ENCODE data around the gene PERM1. TPM values are rescaled to one million over a fixed set of nuclear protein-coding genes. Genes with fewer than 3 reads are reported as not detected.

The PERM1 gene
- total and polyA plus RNA-seq, 9 of the 15 experiments (the other 6 are each of a cell fraction or from before 2014, with no cell fraction given), result not detected

DNA sequence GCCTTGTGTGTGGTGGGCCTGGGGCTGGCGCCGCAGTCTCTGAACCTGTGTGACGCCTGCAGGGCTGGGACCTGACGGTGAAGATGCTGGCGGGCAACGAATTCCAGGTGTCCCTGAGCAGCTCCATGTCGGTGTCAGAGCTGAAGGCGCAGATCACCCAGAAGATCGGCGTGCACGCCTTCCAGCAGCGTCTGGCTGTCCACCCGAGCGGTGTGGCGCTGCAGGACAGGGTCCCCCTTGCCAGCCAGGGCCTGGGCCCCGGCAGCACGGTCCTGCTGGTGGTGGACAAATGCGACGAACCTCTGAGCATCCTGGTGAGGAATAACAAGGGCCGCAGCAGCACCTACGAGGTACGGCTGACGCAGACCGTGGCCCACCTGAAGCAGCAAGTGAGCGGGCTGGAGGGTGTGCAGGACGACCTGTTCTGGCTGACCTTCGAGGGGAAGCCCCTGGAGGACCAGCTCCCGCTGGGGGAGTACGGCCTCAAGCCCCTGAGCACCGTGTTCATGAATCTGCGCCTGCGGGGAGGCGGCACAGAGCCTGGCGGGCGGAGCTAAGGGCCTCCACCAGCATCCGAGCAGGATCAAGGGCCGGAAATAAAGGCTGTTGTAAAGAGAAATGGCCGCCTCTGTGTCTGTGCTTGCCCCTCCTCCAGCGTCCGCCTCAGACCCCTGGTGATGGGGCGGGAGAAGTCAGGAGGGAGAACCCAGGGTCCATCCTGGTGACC lies 32.2 kb upstream of the PERM1 start (continued):
- TF ChIP-seq HMGN3 (IDR thresholded peaks at IDR 0.05; ENCODE audit: borderline replicate concordance, extremely low read depth, insufficient read length, low read depth, low read length), result peak; percentile 21
- TF ChIP-seq, protein P1, sequence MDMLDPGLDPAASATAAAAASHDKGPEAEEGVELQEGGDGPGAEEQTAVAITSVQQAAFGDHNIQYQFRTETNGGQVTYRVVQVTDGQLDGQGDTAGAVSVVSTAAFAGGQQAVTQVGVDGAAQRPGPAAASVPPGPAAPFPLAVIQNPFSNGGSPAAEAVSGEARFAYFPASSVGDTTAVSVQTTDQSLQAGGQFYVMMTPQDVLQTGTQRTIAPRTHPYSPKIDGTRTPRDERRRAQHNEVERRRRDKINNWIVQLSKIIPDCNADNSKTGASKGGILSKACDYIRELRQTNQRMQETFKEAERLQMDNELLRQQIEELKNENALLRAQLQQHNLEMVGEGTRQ (CRISPR knock-in tag; IDR thresholded peaks at IDR 0.05), result 0 out of 2 replicates have a peak, but pooled peaks have one; percentile 1
- no peak for TF ChIP-seq ZNF695 (CRISPR knock-in tag; IDR thresholded peaks at IDR 0.05)
- TF ChIP-seq, protein P2, sequence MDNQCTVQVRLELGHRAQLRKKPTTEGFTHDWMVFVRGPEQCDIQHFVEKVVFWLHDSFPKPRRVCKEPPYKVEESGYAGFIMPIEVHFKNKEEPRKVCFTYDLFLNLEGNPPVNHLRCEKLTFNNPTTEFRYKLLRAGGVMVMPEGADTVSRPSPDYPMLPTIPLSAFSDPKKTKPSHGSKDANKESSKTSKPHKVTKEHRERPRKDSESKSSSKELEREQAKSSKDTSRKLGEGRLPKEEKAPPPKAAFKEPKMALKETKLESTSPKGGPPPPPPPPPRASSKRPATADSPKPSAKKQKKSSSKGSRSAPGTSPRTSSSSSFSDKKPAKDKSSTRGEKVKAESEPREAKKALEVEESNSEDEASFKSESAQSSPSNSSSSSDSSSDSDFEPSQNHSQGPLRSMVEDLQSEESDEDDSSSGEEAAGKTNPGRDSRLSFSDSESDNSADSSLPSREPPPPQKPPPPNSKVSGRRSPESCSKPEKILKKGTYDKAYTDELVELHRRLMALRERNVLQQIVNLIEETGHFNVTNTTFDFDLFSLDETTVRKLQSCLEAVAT (IDR thresholded peaks at IDR 0.05), result peak in 1 of 2 experiments; percentile 78; a peak in 2 of 4 replicates
- TF ChIP-seq YY1 (IDR thresholded peaks at IDR 0.05; ENCODE audit: borderline replicate concordance in 1 of 3, control insufficient read depth in 1 of 3, extremely low read depth in 1 of 3, insufficient read depth in 3 of 3, insufficient read length in 1 of 3, insufficient replicate concordance in 2 of 3, low read depth in 1 of 3, low read length in 2 of 3), result peak in 2 of 3 experiments; percentile 32 to 48
- no peak for TF ChIP-seq ARID2 (IDR thresholded peaks at IDR 0.05)
- TF ChIP-seq SRSF9 (IDR thresholded peaks at IDR 0.05; ENCODE audit: borderline replicate concordance, low read depth, low read length), result no peak
- TF ChIP-seq SP1 (CRISPR knock-in tag; IDR thresholded peaks at IDR 0.05), result 0 out of 2 replicates have a peak, but pooled peaks have one; percentile 41
- 0 out of 2 replicates have a peak, but pooled peaks have one; percentile 14 for TF ChIP-seq CHD2 (IDR thresholded peaks at IDR 0.05; ENCODE audit: low read depth, low read length)
- TF ChIP-seq ZKSCAN3 (CRISPR knock-in tag; IDR thresholded peaks at IDR 0.05), result no peak
- TF ChIP-seq, protein P3, sequence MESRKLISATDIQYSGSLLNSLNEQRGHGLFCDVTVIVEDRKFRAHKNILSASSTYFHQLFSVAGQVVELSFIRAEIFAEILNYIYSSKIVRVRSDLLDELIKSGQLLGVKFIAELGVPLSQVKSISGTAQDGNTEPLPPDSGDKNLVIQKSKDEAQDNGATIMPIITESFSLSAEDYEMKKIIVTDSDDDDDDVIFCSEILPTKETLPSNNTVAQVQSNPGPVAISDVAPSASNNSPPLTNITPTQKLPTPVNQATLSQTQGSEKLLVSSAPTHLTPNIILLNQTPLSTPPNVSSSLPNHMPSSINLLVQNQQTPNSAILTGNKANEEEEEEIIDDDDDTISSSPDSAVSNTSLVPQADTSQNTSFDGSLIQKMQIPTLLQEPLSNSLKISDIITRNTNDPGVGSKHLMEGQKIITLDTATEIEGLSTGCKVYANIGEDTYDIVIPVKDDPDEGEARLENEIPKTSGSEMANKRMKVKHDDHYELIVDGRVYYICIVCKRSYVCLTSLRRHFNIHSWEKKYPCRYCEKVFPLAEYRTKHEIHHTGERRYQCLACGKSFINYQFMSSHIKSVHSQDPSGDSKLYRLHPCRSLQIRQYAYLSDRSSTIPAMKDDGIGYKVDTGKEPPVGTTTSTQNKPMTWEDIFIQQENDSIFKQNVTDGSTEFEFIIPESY (CRISPR knock-in tag; IDR thresholded peaks at IDR 0.05), result 0 out of 2 replicates have a peak, but pooled peaks have one; percentile 26

Measured in K562 (cell line).